HFFc6 (cell line): Measurements from ENCODE around the gene DCUN1D5. TPM values are rescaled to one million over a fixed set of nuclear protein-coding genes. Genes with fewer than 3 reads are reported as not detected.

Source experiments
- DNase-seq: peaks from one replicate; pipeline ENCODE4 v3.0.0-alpha.2; 2018
- H3K27ac Mint-ChIP-seq: 2 replicates; pipeline ENCODE4 v1.8.0; 2020; ENCODE audit warnings: mild to moderate bottlenecking, mixed read lengths
- H3K27me3 Mint-ChIP-seq: 2 replicates; pipeline ENCODE4 v1.8.0; 2021; ENCODE audit warnings: mild to moderate bottlenecking, moderate library complexity, mixed read lengths; ENCODE audit not compliant: insufficient read depth
- H3K36me3 Mint-ChIP-seq: 2 replicates; pipeline ENCODE4 v1.8.0; 2021; ENCODE audit warnings: low read depth, mixed read lengths
- H3K4me1 Mint-ChIP-seq: 2 replicates; pipeline ENCODE4 v1.8.0; 2020; ENCODE audit warnings: low read depth, mixed read lengths
- H3K4me3 Mint-ChIP-seq: 2 replicates; pipeline ENCODE4 v1.8.0; 2020; ENCODE audit warnings: mild to moderate bottlenecking, moderate library complexity, mixed read lengths
- H3K9me3 Mint-ChIP-seq: 2 replicates; pipeline ENCODE4 v1.8.0; 2020; ENCODE audit warnings: mild to moderate bottlenecking, mixed read lengths
- CTCF ChIP-seq: fragments of 200-600 bp; sonication (generic); IDR thresholded peaks from 2 replicates; pipeline ENCODE4 v1.5.0; 2021; ENCODE audit warnings: antibody characterized with exemption, mild to moderate bottlenecking
- total RNA-seq, 6 experiments: library from RNA; stranded (reverse); fragmentation: NEBNext Ultra II Directional; extraction: Animal tissue kit (Norgen Biotek cat#: 25700); gene quantifications; 2 replicates in 1 of 6; 3 replicates in 5 of 6; pipeline ENCODE4 v1.2.3, GENCODE V29; 2021

Gene DCUN1D5
- total RNA-seq, 6 experiments from 2014 or later, result 37.5 to 46.1 (median 40.1) TPM

DNA sequence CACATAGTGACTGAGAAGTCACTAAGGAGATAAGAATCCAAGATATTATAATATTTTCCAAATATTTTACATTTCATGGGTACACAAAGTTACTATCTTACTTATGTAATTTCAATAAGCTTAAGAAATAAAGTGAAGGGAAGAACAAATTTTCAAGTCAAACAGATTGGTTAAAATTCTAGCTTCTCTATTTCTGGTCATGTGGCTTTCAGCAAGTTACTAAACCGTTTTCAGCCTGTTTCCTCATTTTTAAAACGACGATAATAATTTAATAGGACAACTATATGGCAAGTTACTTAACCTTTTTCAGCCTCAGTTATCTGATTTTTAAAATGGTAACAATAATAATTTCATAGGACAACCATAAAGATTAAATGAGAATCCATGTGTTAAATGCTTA is 15.6 kb downstream of the DCUN1D5 start:
- H3K36me3 Mint-ChIP-seq, result peaks cover 39% of the 10 kb centered on the region
- H3K27ac Mint-ChIP-seq, result no peak overlapping the region

GRCh38 chr11:103071008-103071407 is 21.0 kb downstream of the DCUN1D5 start:
- Mint-ChIP-seq H3K27me3 (no peaks in the 10 kb centered on the region), H3K4me1 (peaks cover 20% of the 10 kb centered on the region), H3K9me3 (no peaks in the 10 kb centered on the region), H3K4me3 (no peak overlapping the region), H3K27ac (no peak overlapping the region), H3K36me3 (peaks cover 41% of the 10 kb centered on the region)
- TF ChIP-seq CTCF, result no peak
- no peak for DNase-seq

More for the DNA sequence above, 15.6 kb downstream of the DCUN1D5 start:
- no peaks in the 10 kb centered on the region for H3K27me3 Mint-ChIP-seq
- DNase-seq, result no peak
- peaks cover 29% of the 10 kb centered on the region for H3K4me1 Mint-ChIP-seq
- H3K4me3 Mint-ChIP-seq, result no peak overlapping the region
- no peak for TF ChIP-seq CTCF
- H3K9me3 Mint-ChIP-seq, result no peaks in the 10 kb centered on the region

DNA sequence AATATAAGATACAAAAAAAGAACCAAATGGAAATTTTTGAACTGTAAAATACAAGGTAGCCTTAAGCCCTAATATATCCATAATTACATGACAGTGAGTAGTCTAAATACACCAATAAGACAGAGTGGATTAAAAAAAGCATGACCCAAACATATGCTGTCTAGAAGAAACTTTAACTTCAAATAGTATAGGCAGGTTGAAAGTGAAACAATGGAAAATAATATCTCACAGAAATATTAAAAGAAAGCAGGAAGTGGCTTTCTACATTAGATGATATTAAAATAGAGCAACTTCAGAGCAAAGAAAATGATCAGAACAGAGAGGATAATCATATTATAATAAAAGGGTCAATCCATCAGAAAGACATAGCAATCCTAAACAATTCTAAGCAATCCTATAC is 21.8 kb downstream of the DCUN1D5 start:
- TF ChIP-seq CTCF, result no peak
- Mint-ChIP-seq H3K27ac (no peak overlapping the region), H3K9me3 (no peaks in the 10 kb centered on the region), H3K27me3 (no peaks in the 10 kb centered on the region), H3K36me3 (peaks cover 39% of the 10 kb centered on the region), H3K4me3 (no peak overlapping the region), H3K4me1 (peaks cover 20% of the 10 kb centered on the region)
- DNase-seq, result no peak

GRCh38 chr11:103069367-103069766 is 22.6 kb downstream of the DCUN1D5 start:
- no peak for TF ChIP-seq CTCF
- Mint-ChIP-seq H3K27me3 (no peaks in the 10 kb centered on the region), H3K4me3 (no peak overlapping the region), H3K36me3 (peaks cover 31% of the 10 kb centered on the region), H3K9me3 (no peaks in the 10 kb centered on the region), H3K27ac (no peak overlapping the region), H3K4me1 (peaks cover 20% of the 10 kb centered on the region)
- no peak for DNase-seq

GRCh38 chr11:103067118-103067517 is 24.8 kb downstream of the DCUN1D5 start:
- Mint-ChIP-seq H3K36me3 (peaks cover 25% of the 10 kb centered on the region), H3K4me1 (peaks cover 20% of the 10 kb centered on the region)

More at GRCh38 chr11:103067118-103067517, 24.8 kb downstream of the DCUN1D5 start:
- H3K27me3 Mint-ChIP-seq, result no peaks in the 10 kb centered on the region
- DNase-seq, result no peak
- no peak overlapping the region for H3K27ac Mint-ChIP-seq
- TF ChIP-seq CTCF, result no peak
- no peak overlapping the region for H3K4me3 Mint-ChIP-seq
- H3K9me3 Mint-ChIP-seq, result no peaks in the 10 kb centered on the region
